8988T (cell line): ENCODE results near the gene PLD5.

Experiments
- DNase-seq: peaks from one replicate; pipeline ENCODE4 v3.0.0; 2011

Gene PLD5

DNA sequence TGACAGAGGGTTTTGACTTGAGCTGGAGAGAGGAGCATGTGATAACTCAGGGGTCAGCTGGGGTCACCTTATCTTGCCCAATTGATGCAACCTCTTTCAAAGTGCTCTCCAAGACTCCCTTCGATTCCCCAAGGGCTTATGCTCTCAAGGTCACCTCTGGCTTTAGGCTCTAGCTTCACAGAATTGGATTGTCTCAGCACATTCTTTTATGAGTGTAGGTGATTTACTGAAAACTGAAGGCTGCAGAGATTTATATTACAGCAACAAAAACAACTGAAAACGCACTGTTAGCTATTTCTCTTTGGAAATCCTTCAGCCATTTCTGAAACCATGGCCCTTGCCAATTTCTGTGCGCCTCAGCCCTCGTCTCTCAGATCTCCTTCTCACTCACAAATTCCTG is 491.1 kb downstream of the PLD5 start:
- DNase-seq: no peak
